ENCODE data around the gene CDK4.

CDK4 gene

GRCh38 chr12:57756406-57757341 lies 4.6 kb upstream of the CDK4 start:
- Mint-ChIP-seq H3K4me1 (ENCODE audit: low read depth) (peaks cover 50% of the 10 kb centered on the region), H3K4me3 (peak overlapping the region; percentile 89), H3K27me3 (ENCODE audit: low read depth) (peaks cover 3% of the 10 kb centered on the region), H3K9me3 (no peaks in the 10 kb centered on the region), H3K27ac (peak overlapping the region; percentile 75), H3K36me3 (ENCODE audit: low read depth) (peaks cover 22% of the 10 kb centered on the region)

- Mint-ChIP-seq H3K27me3 (ENCODE audit: low read depth) (peaks cover 3% of the 10 kb centered on the region), H3K4me1 (ENCODE audit: low read depth) (peaks cover 56% of the 10 kb centered on the region), H3K4me3 (peak overlapping the region; percentile 89), H3K9me3 (no peaks in the 10 kb centered on the region), H3K27ac (peak overlapping the region; percentile 75), H3K36me3 (ENCODE audit: low read depth) (peaks cover 27% of the 10 kb centered on the region)
Measured at GRCh38 chr12:57755454-57756372, 3.6 kb upstream of the CDK4 start.

- H3K27me3 Mint-ChIP-seq (ENCODE audit: low read depth), result peaks cover 3% of the 10 kb centered on the region
- H3K4me1 Mint-ChIP-seq (ENCODE audit: low read depth), result peaks cover 61% of the 10 kb centered on the region
- H3K9me3 Mint-ChIP-seq, result no peaks in the 10 kb centered on the region
- no peak overlapping the region for H3K27ac Mint-ChIP-seq
- no peak overlapping the region for H3K4me3 Mint-ChIP-seq
- H3K36me3 Mint-ChIP-seq (ENCODE audit: low read depth), result peaks cover 33% of the 10 kb centered on the region
Measured at GRCh38 chr12:57755194-57755453, 3.0 kb upstream of the CDK4 start.

GRCh38 chr12:57754411-57755193 lies 2.5 kb upstream of the CDK4 start, which contains the start of gene MARCHF9:
MARCHF9 (plus strand) TSS chr12:57755103; CDS start chr12:57755529, 426 bp downstream.
- peak within 1 kb of the TSS; percentile 85 for H3K27ac Mint-ChIP-seq
- H3K36me3 Mint-ChIP-seq (ENCODE audit: low read depth), result peaks cover 33% of the 10 kb centered on the region
- peaks cover 61% of the 10 kb centered on the region for H3K4me1 Mint-ChIP-seq (ENCODE audit: low read depth)
- peak within 1 kb of the TSS; percentile 92 for H3K4me3 Mint-ChIP-seq
- H3K9me3 Mint-ChIP-seq, result no peaks in the 10 kb centered on the region
- peaks cover 3% of the 10 kb centered on the region for H3K27me3 Mint-ChIP-seq (ENCODE audit: low read depth)

- peaks cover 3% of the 10 kb centered on the region for H3K27me3 Mint-ChIP-seq (ENCODE audit: low read depth)
- H3K4me3 Mint-ChIP-seq, result peak overlapping the region; percentile 92
- H3K36me3 Mint-ChIP-seq (ENCODE audit: low read depth), result peaks cover 32% of the 10 kb centered on the region
- no peaks in the 10 kb centered on the region for H3K9me3 Mint-ChIP-seq
- peak overlapping the region; percentile 85 for H3K27ac Mint-ChIP-seq
- H3K4me1 Mint-ChIP-seq (ENCODE audit: low read depth), result peaks cover 57% of the 10 kb centered on the region
Measured at GRCh38 chr12:57753756-57754337, 1.7 kb upstream of the CDK4 start.

- peaks cover 3% of the 10 kb centered on the region for H3K27me3 Mint-ChIP-seq (ENCODE audit: low read depth)
- peak overlapping the region; percentile 88 for H3K27ac Mint-ChIP-seq
- peaks cover 53% of the 10 kb centered on the region for H3K4me1 Mint-ChIP-seq (ENCODE audit: low read depth)
- peaks cover 31% of the 10 kb centered on the region for H3K36me3 Mint-ChIP-seq (ENCODE audit: low read depth)
- H3K4me3 Mint-ChIP-seq, result peak overlapping the region; percentile 96
- no peaks in the 10 kb centered on the region for H3K9me3 Mint-ChIP-seq
Measured at GRCh38 chr12:57752668-57753000, 524 bp upstream of the CDK4 start.

GRCh38 chr12:57751432-57751787 lies 700 bp downstream of the CDK4 start:
- Mint-ChIP-seq H3K4me3 (peak overlapping the region; percentile 96), H3K9me3 (no peaks in the 10 kb centered on the region), H3K27me3 (ENCODE audit: low read depth) (peaks cover 3% of the 10 kb centered on the region), H3K27ac (peak overlapping the region; percentile 88), H3K4me1 (ENCODE audit: low read depth) (peaks cover 52% of the 10 kb centered on the region), H3K36me3 (ENCODE audit: low read depth) (peaks cover 35% of the 10 kb centered on the region)

- Mint-ChIP-seq H3K27me3 (ENCODE audit: low read depth) (no peaks in the 10 kb centered on the region), H3K27ac (peak overlapping the region; percentile 88), H3K4me3 (peak overlapping the region; percentile 96), H3K4me1 (ENCODE audit: low read depth) (peaks cover 54% of the 10 kb centered on the region), H3K9me3 (no peaks in the 10 kb centered on the region), H3K36me3 (ENCODE audit: low read depth) (peaks cover 39% of the 10 kb centered on the region)
Measured at GRCh38 chr12:57750561-57751431, 1.3 kb downstream of the CDK4 start.

GRCh38 chr12:57749061-57749460 lies 3.0 kb downstream of the CDK4 start:
- Mint-ChIP-seq H3K9me3 (no peaks in the 10 kb centered on the region), H3K4me3 (no peak overlapping the region), H3K27me3 (ENCODE audit: low read depth) (no peaks in the 10 kb centered on the region), H3K27ac (no peak overlapping the region), H3K36me3 (ENCODE audit: low read depth) (peaks cover 42% of the 10 kb centered on the region), H3K4me1 (ENCODE audit: low read depth) (peaks cover 60% of the 10 kb centered on the region)

GRCh38 chr12:57746025-57746424 lies 6.1 kb downstream of the CDK4 start:
- peaks cover 36% of the 10 kb centered on the region for H3K36me3 Mint-ChIP-seq (ENCODE audit: low read depth)
- H3K27me3 Mint-ChIP-seq (ENCODE audit: low read depth), result no peaks in the 10 kb centered on the region
- peak overlapping the region; percentile 88 for H3K4me3 Mint-ChIP-seq
- no peaks in the 10 kb centered on the region for H3K9me3 Mint-ChIP-seq
- peak overlapping the region; percentile 97 for H3K27ac Mint-ChIP-seq
- H3K4me1 Mint-ChIP-seq (ENCODE audit: low read depth), result peaks cover 42% of the 10 kb centered on the region

GRCh38 chr12:57745485-57745881 lies 6.6 kb downstream of the CDK4 start:
- H3K27me3 Mint-ChIP-seq (ENCODE audit: low read depth), result no peaks in the 10 kb centered on the region
- peaks cover 36% of the 10 kb centered on the region for H3K36me3 Mint-ChIP-seq (ENCODE audit: low read depth)
- H3K27ac Mint-ChIP-seq, result peak overlapping the region; percentile 97
- H3K9me3 Mint-ChIP-seq, result no peaks in the 10 kb centered on the region
- H3K4me3 Mint-ChIP-seq, result peak overlapping the region; percentile 88
- peaks cover 45% of the 10 kb centered on the region for H3K4me1 Mint-ChIP-seq (ENCODE audit: low read depth)

- Mint-ChIP-seq H3K4me3 (peak within 1 kb of the TSS; percentile 88), H3K9me3 (no peaks in the 10 kb centered on the region), H3K4me1 (ENCODE audit: low read depth) (peaks cover 42% of the 10 kb centered on the region), H3K36me3 (ENCODE audit: low read depth) (peaks cover 32% of the 10 kb centered on the region), H3K27me3 (ENCODE audit: low read depth) (no peaks in the 10 kb centered on the region), H3K27ac (peak within 1 kb of the TSS; percentile 97)
Measured at GRCh38 chr12:57744777-57745484, 7.2 kb downstream of the CDK4 start, which contains the start of gene TSPAN31. TSPAN31 (plus strand) TSS chr12:57745039; CDS start chr12:57745155, 116 bp downstream.

Data from T-helper 1 cell treated with Interleukin-12 subunit alpha and Interleukin-12 subunit beta and Interleukin-4 antibody, amounts not matched to agents 30 μg/mL and 1 μg/mL, for 36 hours (primary cell).